GM12878 (cell line): ENCODE data around the gene TTC33. TPM values are rescaled to one million over a fixed set of nuclear protein-coding genes. Genes with fewer than 3 reads are reported as not detected.

Experiments used
- ATAC-seq: fragments of 200-7000 bp; cut with Tn5 transposase; 3 replicates; pipeline ENCODE4 v1.9.1; 2020; ENCODE audit warnings: mild to moderate bottlenecking, moderate library complexity
- BruUV-seq: library from RNA; stranded (reverse); fragments of 400-500 nt; replicated peaks from 2 replicates; lab custom pipeline; 2021; lab: Mats Ljungman, UMichigan
- CTCF ChIA-PET: fragments of 300-600 bp; sonication (Branson Sonifier 250); formaldehyde crosslinking; extraction: SDS; loops from one replicate; lab custom pipeline; 2021; ENCODE audit warnings: inconsistent platforms; lab: Yijun Ruan, JAX
- POLR2A ChIA-PET: fragments of 350-600 bp; formaldehyde crosslinking; extraction: SDS; loops from one replicate; lab custom pipeline; 2021; ENCODE audit warnings: inconsistent platforms; lab: Charles Lee
- RAD21 ChIA-PET: fragments of 300-600 bp; sonication (Branson Sonifier 250); formaldehyde crosslinking; loops from one replicate; lab custom pipeline; 2023; ENCODE audit warnings: antibody characterized with exemption; ENCODE audit not compliant: unreplicated experiment; lab: Charles Lee
- SMC1A ChIA-PET: fragments of 300-600 bp; sonication (Branson Sonifier 250); formaldehyde crosslinking; loops from one replicate; lab custom pipeline; 2023; ENCODE audit not compliant: unreplicated experiment, uncharacterized antibody; lab: Charles Lee
- DNase-seq: peaks from one replicate; pipeline ENCODE4 v3.0.0-alpha.2; 2011; ENCODE audit warnings: low read depth, low spot score
- FAIRE-seq: peaks from 3 replicates; lab custom pipeline; 2011; peaks lifted over from hg19 to GRCh38; lab: Jason Lieb, UNC
- H2AFZ ChIP-seq: 2 replicates; pipeline ENCODE4 v1.6.0; 2011; ENCODE audit warnings: low read depth, low read length, control low read depth; ENCODE audit not compliant: control insufficient read depth
- H3K27ac ChIP-seq: 2 replicates; pipeline ENCODE4 v1.5.1; 2011; ENCODE audit warnings: control low read depth; ENCODE audit not compliant: control insufficient read depth, insufficient read depth
- H3K27me3 ChIP-seq, 2 experiments: replicated peaks in 1 of 2; 2 replicates each; pipeline versions ENCODE4 v1.6.0 to v1.6.1; 2011; ENCODE audit warnings: low read length in 1 of 2; ENCODE audit not compliant: control insufficient read depth in 2 of 2, insufficient read depth in 2 of 2
- H3K36me3 ChIP-seq, 2 experiments: 2 replicates each; pipeline ENCODE4 v1.5.1; 2011; ENCODE audit warnings: low read length in 1 of 2; ENCODE audit not compliant: control insufficient read depth in 2 of 2, insufficient read depth in 2 of 2
- H3K4me1 ChIP-seq: 2 replicates; pipeline ENCODE4 v1.6.1; 2011; ENCODE audit warnings: mild to moderate bottlenecking, low read length, moderate library complexity, mixed read lengths; ENCODE audit not compliant: control insufficient read depth, insufficient read depth
- H3K4me2 ChIP-seq: 2 replicates; pipeline ENCODE4 v1.6.0; 2011; ENCODE audit warnings: control low read depth; ENCODE audit not compliant: control insufficient read depth, insufficient read depth
- H3K4me3 ChIP-seq: fragments of 200-600 bp; sonication (generic); 2 replicates; pipeline ENCODE4 v1.5.1; 2016
- H3K79me2 ChIP-seq: 2 replicates; pipeline ENCODE4 v1.6.0; 2011; ENCODE audit warnings: low read length; ENCODE audit not compliant: control insufficient read depth, insufficient read depth
- H3K9ac ChIP-seq: 2 replicates; pipeline ENCODE4 v1.8.0; 2011; ENCODE audit warnings: low read length, control low read depth, mixed read lengths; ENCODE audit not compliant: control insufficient read depth, insufficient read depth
- H3K9me3 ChIP-seq: replicated peaks from 3 replicates; pipeline ENCODE4 v1.5.1; 2011; ENCODE audit warnings: mild to moderate bottlenecking, low read length; ENCODE audit not compliant: control insufficient read depth, insufficient read depth
- H4K20me1 ChIP-seq: 2 replicates; pipeline ENCODE4 v1.6.0; 2011; ENCODE audit not compliant: control insufficient read depth, insufficient read depth
- BRCA1 ChIP-seq: IDR thresholded peaks from 2 replicates; pipeline ENCODE4 v1.6.1; 2011; ENCODE audit warnings: low read depth, low read length, improper control_type of control experiment
- MTA3 ChIP-seq: IDR thresholded peaks from 2 replicates; pipeline ENCODE4 v1.6.1; 2012; ENCODE audit warnings: low read length, inconsistent platforms, borderline replicate concordance
- MXI1 ChIP-seq: fragments of 150-350 bp; IDR thresholded peaks from 2 replicates; pipeline ENCODE4 v1.6.1; 2011; ENCODE audit warnings: low read depth, mild to moderate bottlenecking, inconsistent platforms, low read length, improper control_type of control experiment
- NR2F1 ChIP-seq: fragments of 450-650 bp; conservative IDR thresholded peaks from 2 replicates; pipeline ENCODE4 v1.6.1; 2017; ENCODE audit warnings: mild to moderate bottlenecking
- SREBF1 ChIP-seq: IDR thresholded peaks from 2 replicates; pipeline ENCODE4 v1.6.1; 2012; ENCODE audit warnings: mild to moderate bottlenecking, low read length
- TCF7 ChIP-seq: IDR thresholded peaks from 2 replicates; pipeline ENCODE4 v1.6.1; 2014; ENCODE audit warnings: antibody characterized with exemption, borderline replicate concordance
- WGBS: methylation state at CpG from one replicate; pipeline ENCODE4 v1.1.6; 2016; ENCODE audit warnings: low lambda C conversion rate; ENCODE audit not compliant: insufficient replicate concordance, insufficient coverage; ENCODE audit errors: missing lambda C conversion rate; 5-methylcytosine and 5-hydroxymethylcytosine counted together
- in situ Hi-C: fragments of 300-500 bp; cut with MboI; formaldehyde crosslinking; loops from 9 replicates; pipeline ENCODE4 v1.14.3; 2018; ENCODE audit warnings: mixed read lengths
- intact Hi-C: fragments of 100-400 bp; cut with micrococcal nuclease; formaldehyde crosslinking; loops from one replicate; pipeline ENCODE4 v1.14.2; 2022; ENCODE audit not compliant: unreplicated experiment
- polyA plus RNA-seq, 11 experiments: library from polyadenylated mRNA; depleted of rRNA in 4 of 11; unstranded in 6 of 11; stranded (reverse) in 5 of 11; fragments of >200 nt; fragmentation: Nextera tagmentation in 4 of 11; fragmentation: Illumina TruSeq in 1 of 11; extraction: Ambion mirVana in 4 of 11; extraction: Trizol in 1 of 11; gene quantifications; 1 replicate in 1 of 11; 2 replicates in 10 of 11; pipeline versions ENCODE4 v1.2.1 to v1.2.3, GENCODE V29; 2011 to 2016; ENCODE audit warnings: inconsistent platforms in 2 of 11, missing spikeins in 2 of 11, low read depth in 1 of 11
- total RNA-seq, 4 experiments: library from RNA; depleted of rRNA in 3 of 4; stranded (reverse); fragments of >200 nt in 3 of 4; fragmentation: Illumina TruSeq in 1 of 4; extraction: Trizol in 1 of 4; gene quantifications; 2 replicates each; pipeline versions ENCODE4 v1.2.1 to v1.2.3, GENCODE V29; 2013 to 2021
- TF ChIP-seq, protein P1 (sequence below): fragments of 450-650 bp; conservative IDR thresholded peaks from 2 replicates; pipeline ENCODE4 v1.6.1; 2017; ENCODE audit warnings: mild to moderate bottlenecking, moderate library complexity
- TF ChIP-seq, protein P2 (sequence below): fragments of 450-650 bp; IDR thresholded peaks from 2 replicates; pipeline ENCODE4 v1.6.1; 2018; ENCODE audit warnings: mild to moderate bottlenecking, low read depth, moderate library complexity; ENCODE audit not compliant: partially characterized antibody

TTC33 gene
- total and polyA plus RNA-seq, 10 of the 15 experiments (the other 5 are each of a cell fraction or from before 2014, with no cell fraction given) = 7.9 to 22.3 (median 14.6) TPM

DNA sequence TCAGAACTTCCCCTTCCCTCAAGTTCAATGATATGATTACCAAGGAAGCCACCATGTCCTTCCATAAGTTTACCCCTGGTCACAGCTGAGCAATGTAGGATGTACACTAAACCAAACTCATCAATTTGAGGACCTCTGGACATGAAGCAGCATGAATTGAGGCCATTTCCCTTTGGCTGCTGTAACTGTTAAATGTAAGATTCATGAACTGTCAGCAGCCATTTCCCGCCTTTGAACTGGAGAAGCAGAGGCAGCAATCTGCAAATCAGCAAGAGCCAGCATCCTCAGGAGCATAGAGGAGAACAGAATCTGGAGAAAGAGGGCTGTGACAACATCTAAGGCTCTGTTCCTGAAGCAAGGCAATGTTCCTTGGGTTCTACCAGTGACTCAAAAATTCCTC lies 180.3 kb downstream of the TTC33 start (continued):
- TF ChIP-seq NR2F1 (no peak), TCF7 (no peak), SREBF1 (no peak)
- TF ChIP-seq, protein P1, sequence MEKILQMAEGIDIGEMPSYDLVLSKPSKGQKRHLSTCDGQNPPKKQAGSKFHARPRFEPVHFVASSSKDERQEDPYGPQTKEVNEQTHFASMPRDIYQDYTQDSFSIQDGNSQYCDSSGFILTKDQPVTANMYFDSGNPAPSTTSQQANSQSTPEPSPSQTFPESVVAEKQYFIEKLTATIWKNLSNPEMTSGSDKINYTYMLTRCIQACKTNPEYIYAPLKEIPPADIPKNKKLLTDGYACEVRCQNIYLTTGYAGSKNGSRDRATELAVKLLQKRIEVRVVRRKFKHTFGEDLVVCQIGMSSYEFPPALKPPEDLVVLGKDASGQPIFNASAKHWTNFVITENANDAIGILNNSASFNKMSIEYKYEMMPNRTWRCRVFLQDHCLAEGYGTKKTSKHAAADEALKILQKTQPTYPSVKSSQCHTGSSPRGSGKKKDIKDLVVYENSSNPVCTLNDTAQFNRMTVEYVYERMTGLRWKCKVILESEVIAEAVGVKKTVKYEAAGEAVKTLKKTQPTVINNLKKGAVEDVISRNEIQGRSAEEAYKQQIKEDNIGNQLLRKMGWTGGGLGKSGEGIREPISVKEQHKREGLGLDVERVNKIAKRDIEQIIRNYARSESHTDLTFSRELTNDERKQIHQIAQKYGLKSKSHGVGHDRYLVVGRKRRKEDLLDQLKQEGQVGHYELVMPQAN = no peak
- TF ChIP-seq, protein P2, sequence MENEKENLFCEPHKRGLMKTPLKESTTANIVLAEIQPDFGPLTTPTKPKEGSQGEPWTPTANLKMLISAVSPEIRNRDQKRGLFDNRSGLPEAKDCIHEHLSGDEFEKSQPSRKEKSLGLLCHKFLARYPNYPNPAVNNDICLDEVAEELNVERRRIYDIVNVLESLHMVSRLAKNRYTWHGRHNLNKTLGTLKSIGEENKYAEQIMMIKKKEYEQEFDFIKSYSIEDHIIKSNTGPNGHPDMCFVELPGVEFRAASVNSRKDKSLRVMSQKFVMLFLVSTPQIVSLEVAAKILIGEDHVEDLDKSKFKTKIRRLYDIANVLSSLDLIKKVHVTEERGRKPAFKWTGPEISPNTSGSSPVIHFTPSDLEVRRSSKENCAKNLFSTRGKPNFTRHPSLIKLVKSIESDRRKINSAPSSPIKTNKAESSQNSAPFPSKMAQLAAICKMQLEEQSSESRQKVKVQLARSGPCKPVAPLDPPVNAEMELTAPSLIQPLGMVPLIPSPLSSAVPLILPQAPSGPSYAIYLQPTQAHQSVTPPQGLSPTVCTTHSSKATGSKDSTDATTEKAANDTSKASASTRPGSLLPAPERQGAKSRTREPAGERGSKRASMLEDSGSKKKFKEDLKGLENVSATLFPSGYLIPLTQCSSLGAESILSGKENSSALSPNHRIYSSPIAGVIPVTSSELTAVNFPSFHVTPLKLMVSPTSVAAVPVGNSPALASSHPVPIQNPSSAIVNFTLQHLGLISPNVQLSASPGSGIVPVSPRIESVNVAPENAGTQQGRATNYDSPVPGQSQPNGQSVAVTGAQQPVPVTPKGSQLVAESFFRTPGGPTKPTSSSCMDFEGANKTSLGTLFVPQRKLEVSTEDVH = no peak

DNA sequence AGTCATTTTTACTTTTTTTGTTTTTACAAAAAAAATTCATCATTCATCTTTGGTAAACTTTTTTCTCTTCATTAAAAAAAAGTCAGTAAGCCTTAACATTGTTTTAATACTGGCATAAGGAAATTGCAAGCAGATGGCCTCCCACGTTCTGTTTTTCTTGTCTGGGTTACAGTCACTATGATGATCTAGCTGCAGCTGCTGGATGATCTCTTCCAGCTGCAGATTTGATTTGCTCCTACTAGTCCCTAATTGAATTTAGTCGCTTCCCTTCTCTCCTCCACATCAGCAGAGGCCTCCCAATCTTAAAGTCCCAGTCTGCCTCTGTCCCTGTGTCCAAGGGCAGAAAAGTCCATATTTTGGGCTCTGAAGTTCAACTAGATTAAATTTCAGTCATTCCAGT lies 182.8 kb downstream of the TTC33 start:
- peaks cover 15% of the 10 kb centered on the region for H3K4me1 ChIP-seq
- no peaks in the 10 kb centered on the region; a peak in 2 of 4 replicates for H3K27me3 ChIP-seq
- H3K9ac ChIP-seq = no peak overlapping the region
- H2AFZ ChIP-seq = no peak overlapping the region
- H3K27ac ChIP-seq = no peak overlapping the region
- WGBS = 50% methylated on average over 2 of the region's 2 CpGs
- no peak for FAIRE-seq
- no peak overlapping the region for H3K4me2 ChIP-seq
- H3K79me2 ChIP-seq = no peaks in the 10 kb centered on the region
- CTCF ChIA-PET = no interaction called here
- in situ Hi-C loops = no loop called here
- no peaks in the 10 kb centered on the region for H3K36me3 ChIP-seq
- BruUV-seq = no TSS peak
- no peak overlapping the region for H3K4me3 ChIP-seq
- SMC1A ChIA-PET = no interaction called here
- no peak for DNase-seq
- no peaks in the 10 kb centered on the region for H4K20me1 ChIP-seq
- RAD21 ChIA-PET = no interaction called here
- TF ChIP-seq MTA3 = no peak
- no peak for TF ChIP-seq SREBF1
- no peak for TF ChIP-seq BRCA1
- TF ChIP-seq MXI1 = no peak
- TF ChIP-seq, all 136 proteins: peak for 0
- H3K9me3 ChIP-seq = no peaks in the 10 kb centered on the region
- no peak for ATAC-seq
- intact Hi-C loops = loop anchor here (5.0 kb wide), 1 partner anchor 296 kb away; no protein-coding TSS in a partner anchor
- POLR2A ChIA-PET = no interaction called here
